HL-60 (cell line): Measurements from ENCODE around the gene STRN3.

Experiments used
- DNase-seq, 2 experiments: peaks; one replicate each; pipeline ENCODE4 v3.0.0-alpha.2; 2010 to 2020; ENCODE audit warnings: low read depth in 1 of 2, low spot score in 1 of 2
- H3K27ac ChIP-seq: fragments of 250-450 bp; sonication (Bioruptor Pico); replicated peaks from 2 replicates; pipeline ENCODE4 v1.5.1; 2020; ENCODE audit warnings: mild to moderate bottlenecking, moderate library complexity
- H3K27me3 ChIP-seq: fragments of 250-450 bp; sonication (Bioruptor Pico); 2 replicates; pipeline ENCODE4 v1.5.1; 2021; ENCODE audit warnings: mild to moderate bottlenecking, moderate library complexity; ENCODE audit not compliant: insufficient read depth, poor library complexity, severe bottlenecking
- H3K4me3 ChIP-seq: replicated peaks from 2 replicates; pipeline ENCODE4 v1.5.1; 2011; ENCODE audit warnings: mild to moderate bottlenecking, control low read depth, low read length; ENCODE audit not compliant: insufficient read depth
- CTCF ChIP-seq: IDR thresholded peaks from one replicate; pipeline ENCODE4 v1.5.1; 2011; ENCODE audit warnings: low read length, control low read depth, inconsistent platforms; ENCODE audit not compliant: insufficient read depth
- GABPA ChIP-seq: IDR thresholded peaks from 2 replicates; pipeline ENCODE4 v1.6.1; 2012; ENCODE audit warnings: low read depth
- POLR2AphosphoS5 ChIP-seq: IDR thresholded peaks from 2 replicates; pipeline ENCODE4 v1.6.1; 2012; ENCODE audit warnings: low read depth
- REST ChIP-seq: IDR thresholded peaks from 2 replicates; pipeline ENCODE4 v1.6.1; 2012; ENCODE audit warnings: low read depth; ENCODE audit not compliant: insufficient replicate concordance
- SPI1 ChIP-seq: IDR thresholded peaks from 2 replicates; pipeline ENCODE4 v1.6.1; 2012; ENCODE audit warnings: low read depth, mild to moderate bottlenecking, borderline replicate concordance

Gene STRN3

GRCh38 chr14:31051023-31051422, 24.8 kb upstream of the STRN3 start:
- TF ChIP-seq SPI1, result no peak
- no peak for TF ChIP-seq POLR2AphosphoS5
- no peak for TF ChIP-seq GABPA
- TF ChIP-seq CTCF, result no peak
- no peak for TF ChIP-seq REST
- no peak overlapping the region for H3K4me3 ChIP-seq
- H3K27ac ChIP-seq, result no peak overlapping the region
- H3K27me3 ChIP-seq, result no peaks in the 10 kb centered on the region
- no peak for DNase-seq

GRCh38 chr14:31047503-31047902, 21.3 kb upstream of the STRN3 start:
- no peak overlapping the region for H3K27ac ChIP-seq

More at GRCh38 chr14:31047503-31047902, 21.3 kb upstream of the STRN3 start:
- no peak for TF ChIP-seq POLR2AphosphoS5
- TF ChIP-seq GABPA, result no peak
- no peak for TF ChIP-seq CTCF
- TF ChIP-seq REST, result no peak
- TF ChIP-seq SPI1, result no peak
- no peak for DNase-seq
- H3K4me3 ChIP-seq, result no peak overlapping the region
- no peaks in the 10 kb centered on the region for H3K27me3 ChIP-seq
